GM10248 (cell line): ENCODE results near the gene ATP2B2.

Experiments
- CTCF ChIA-PET: fragments of 300-600 bp; sonication (Branson Sonifier 250); formaldehyde crosslinking; extraction: SDS; loops from one replicate; lab custom pipeline; 2021; ENCODE audit warnings: antibody characterized with exemption; lab: Yijun Ruan, JAX
- POLR2A ChIA-PET: fragments of 350-650 bp; sonication (Branson Sonifier 250); formaldehyde crosslinking; extraction: SDS; loops from one replicate; lab custom pipeline; 2020; ENCODE audit warnings: antibody characterized with exemption; lab: Yijun Ruan, JAX
- DNase-seq: peaks from one replicate; pipeline ENCODE4 v3.0.0; 2012; ENCODE audit errors: extremely low spot score
- TF ChIP-seq, protein P1 (sequence below): IDR thresholded peaks from 2 replicates; pipeline ENCODE4 v1.5.1; 2012; ENCODE audit warnings: mild to moderate bottlenecking, low read depth; ENCODE audit errors: extremely low read depth, missing control alignments, control extremely low read depth

ATP2B2 gene

DNA sequence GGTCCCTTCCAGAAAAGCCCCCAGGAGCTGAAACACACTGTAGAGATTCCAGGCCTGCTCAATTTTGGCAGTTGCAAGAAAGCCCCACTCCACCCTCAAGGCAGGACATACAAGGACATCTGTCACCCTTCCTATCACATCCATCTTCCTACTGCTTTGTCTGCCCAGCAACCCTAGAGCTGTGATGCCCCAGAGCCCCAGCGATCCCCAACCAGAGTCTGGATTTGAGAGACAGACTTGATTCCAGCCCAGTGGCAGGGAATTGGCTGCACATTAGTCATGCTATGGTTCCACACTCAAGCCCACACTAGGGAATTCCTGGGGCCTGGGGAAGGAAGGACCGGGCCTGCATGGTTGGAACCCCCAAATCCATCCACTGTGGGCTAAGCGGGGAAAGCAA lies 56.8 kb downstream of the ATP2B2 start:
- TF ChIP-seq, protein P1, sequence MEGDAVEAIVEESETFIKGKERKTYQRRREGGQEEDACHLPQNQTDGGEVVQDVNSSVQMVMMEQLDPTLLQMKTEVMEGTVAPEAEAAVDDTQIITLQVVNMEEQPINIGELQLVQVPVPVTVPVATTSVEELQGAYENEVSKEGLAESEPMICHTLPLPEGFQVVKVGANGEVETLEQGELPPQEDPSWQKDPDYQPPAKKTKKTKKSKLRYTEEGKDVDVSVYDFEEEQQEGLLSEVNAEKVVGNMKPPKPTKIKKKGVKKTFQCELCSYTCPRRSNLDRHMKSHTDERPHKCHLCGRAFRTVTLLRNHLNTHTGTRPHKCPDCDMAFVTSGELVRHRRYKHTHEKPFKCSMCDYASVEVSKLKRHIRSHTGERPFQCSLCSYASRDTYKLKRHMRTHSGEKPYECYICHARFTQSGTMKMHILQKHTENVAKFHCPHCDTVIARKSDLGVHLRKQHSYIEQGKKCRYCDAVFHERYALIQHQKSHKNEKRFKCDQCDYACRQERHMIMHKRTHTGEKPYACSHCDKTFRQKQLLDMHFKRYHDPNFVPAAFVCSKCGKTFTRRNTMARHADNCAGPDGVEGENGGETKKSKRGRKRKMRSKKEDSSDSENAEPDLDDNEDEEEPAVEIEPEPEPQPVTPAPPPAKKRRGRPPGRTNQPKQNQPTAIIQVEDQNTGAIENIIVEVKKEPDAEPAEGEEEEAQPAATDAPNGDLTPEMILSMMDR, result no peak
- no peak for DNase-seq
- ChIA-PET POLR2A (no interaction called here), CTCF (no interaction called here)

DNA sequence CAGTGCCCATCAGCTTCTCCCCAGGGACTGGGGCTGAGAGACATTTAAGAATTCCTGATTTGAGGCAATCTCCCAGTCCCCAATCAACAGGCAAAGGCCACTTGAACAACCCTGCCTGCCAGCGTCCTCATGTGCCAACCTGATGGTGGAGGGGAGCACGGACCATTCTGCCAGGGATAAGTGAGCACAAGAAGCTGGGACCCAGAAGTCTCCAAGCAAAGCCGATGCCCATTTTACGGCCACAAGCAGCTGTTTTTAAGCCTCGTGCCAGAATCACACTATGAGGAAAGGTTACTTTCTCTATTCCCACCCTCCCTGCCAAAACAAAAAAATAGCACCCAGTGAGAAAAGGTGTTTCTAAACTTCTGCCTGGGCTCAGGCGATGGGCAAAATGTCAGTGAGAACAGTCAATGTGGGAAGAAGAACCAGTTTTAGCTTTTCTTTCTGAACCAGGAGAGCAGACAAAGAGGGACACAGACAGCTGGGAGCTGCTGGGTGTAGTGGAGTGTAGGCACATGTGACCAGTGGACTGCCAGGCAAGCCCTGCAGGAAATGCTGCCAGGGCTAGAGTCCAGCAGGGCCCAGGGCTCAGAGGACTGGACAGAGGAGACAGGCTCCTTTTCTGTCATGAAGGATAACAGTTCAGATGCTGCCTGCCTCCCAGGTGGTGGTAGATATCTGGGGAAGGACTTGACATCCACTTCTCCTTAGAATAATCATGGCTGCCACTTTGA lies 57.7 kb downstream of the ATP2B2 start:
- POLR2A ChIA-PET, result no interaction called here
- TF ChIP-seq, protein P1, result no peak
- no peak for DNase-seq
- CTCF ChIA-PET, result interaction anchor here (1.2 to 1.6 kb wide), 2 partner anchors 11 to 77 kb away, joined by 3 to 5 read pairs; no protein-coding TSS in a partner anchor

DNA sequence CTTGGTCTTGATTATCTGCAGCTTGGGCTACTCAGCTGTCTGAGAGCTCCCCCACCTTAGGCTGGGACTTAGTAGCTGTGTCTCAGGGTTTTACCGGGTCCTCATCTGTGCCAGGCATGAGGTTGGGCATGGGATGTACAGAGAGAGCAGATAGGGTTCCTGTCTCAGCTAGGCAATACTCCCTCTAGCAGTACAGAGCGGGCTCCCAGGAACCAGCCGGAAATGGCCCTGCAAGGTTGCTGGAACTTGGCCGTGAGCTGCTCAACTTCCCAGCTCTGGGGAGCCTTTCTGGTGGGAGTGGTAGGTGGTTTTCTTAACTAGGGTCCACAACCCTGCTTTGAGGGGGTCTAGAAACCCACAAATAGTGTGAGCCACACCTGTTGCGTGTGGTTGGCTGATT lies 58.3 kb downstream of the ATP2B2 start:
- TF ChIP-seq, protein P1, result no peak
- DNase-seq, result no peak
- CTCF ChIA-PET, result interaction anchor here (1.2 to 1.6 kb wide), 2 partner anchors 11 to 78 kb away, joined by 3 to 5 read pairs; no protein-coding TSS in a partner anchor
- POLR2A ChIA-PET, result no interaction called here

DNA sequence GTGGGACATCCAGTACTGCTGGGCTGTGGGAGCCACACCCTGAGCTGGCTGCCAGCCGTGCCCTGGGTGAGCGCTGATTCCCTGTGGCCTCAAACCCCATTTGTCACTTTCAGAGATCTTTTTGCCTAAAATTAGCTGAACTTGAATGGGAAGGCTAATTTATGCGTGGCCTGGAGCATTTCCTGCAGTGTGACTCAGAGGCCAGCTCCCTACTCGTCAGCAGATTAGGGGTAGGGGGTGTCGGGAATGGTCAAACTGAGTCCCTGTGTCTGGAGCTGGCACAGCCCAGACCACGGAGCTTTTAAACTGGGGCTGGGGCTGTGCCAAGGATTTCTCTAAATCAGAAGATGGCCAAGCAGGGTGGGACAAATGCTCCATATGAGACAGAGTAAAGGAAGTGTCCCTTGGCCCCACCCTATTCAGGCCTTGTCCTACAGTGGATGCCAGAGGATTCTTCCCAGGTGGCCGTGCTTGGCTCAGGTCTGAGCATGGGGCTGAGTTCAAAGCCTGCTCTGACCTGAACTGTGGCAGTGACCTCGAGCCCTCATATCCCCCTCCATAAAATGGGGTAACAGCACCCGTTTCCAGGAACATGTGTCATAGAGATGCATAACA lies 59.7 kb downstream of the ATP2B2 start:
- ChIA-PET CTCF (interaction anchor here (1.1 to 1.6 kb wide), 3 partner anchors 9 to 101 kb away, joined by 3 to 5 read pairs (median 4); no protein-coding TSS in a partner anchor), POLR2A (no interaction called here)
- TF ChIP-seq, protein P1, result no peak
- DNase-seq, result no peak

DNA sequence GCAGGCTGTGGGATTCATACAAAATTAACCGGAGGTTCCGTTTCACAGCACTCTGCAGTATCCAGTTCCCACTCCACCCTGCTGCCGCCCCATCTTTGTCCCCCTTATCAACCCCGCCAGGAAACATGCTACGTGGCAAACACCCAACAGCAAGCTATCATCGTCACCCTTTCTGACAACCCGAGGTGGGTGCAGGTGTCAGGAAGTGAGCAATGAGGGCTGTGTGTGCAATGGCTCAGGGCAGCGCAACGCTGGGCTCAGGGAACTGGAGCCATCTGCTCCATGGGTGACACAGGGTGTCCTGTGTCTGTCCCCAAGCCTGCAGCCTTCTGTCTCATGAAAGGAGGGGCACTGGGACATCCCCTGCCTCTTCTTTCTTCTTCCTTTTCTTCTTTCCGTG lies 60.9 kb downstream of the ATP2B2 start:
- ChIA-PET POLR2A (no interaction called here), CTCF (interaction anchor here (1.2 kb wide), 1 partner anchor 8 kb away, joined by 4 read pairs; no protein-coding TSS in a partner anchor)
- TF ChIP-seq, protein P1, result no peak
- no peak for DNase-seq

DNA sequence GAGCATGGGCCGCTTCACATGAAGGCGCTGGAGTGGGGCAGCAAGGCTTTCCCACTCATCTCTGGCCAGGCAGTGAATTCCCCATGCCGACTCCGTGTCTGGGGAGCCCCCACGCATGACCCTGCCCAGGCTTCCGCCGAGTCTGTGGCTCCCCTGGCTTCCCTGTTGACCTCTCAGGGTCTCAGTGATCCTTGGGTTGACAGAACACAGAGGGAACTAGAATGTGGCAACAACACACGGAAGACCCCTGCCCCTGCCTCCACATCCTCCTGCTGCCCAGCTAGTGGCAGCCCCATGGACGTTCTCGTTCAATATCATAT lies 61.3 kb downstream of the ATP2B2 start:
- CTCF ChIA-PET, result no interaction called here
- DNase-seq, result no peak
- POLR2A ChIA-PET, result no interaction called here
- TF ChIP-seq, protein P1, result no peak
